Activated T-cell treated with anti-CD3 and anti-CD28 coated beads for 4 hours (primary cell): ENCODE data around the gene LATS2.

Source experiments
- DNase-seq: peaks from one replicate; pipeline ENCODE4 v3.0.0-alpha.2; 2020

Gene LATS2

DNA sequence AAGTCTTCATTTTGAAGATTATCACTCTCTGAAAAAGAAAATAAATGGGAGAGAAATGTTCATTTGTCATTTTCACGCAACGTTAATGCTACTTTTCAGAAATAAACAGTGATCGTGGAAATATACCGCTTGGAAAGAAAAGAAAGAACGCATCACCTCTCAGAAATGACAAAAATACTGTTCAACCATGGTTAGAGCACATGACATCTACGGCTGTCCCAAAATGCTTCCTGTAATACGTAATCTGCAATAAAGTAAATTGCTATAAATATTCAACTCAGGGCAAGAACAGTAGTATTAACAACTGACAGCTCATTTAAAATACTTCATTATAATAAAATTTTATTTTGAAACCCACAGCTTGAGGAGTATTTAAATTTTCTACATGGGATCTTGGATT is 15.2 kb downstream of the LATS2 start:
- no peak for DNase-seq

DNA sequence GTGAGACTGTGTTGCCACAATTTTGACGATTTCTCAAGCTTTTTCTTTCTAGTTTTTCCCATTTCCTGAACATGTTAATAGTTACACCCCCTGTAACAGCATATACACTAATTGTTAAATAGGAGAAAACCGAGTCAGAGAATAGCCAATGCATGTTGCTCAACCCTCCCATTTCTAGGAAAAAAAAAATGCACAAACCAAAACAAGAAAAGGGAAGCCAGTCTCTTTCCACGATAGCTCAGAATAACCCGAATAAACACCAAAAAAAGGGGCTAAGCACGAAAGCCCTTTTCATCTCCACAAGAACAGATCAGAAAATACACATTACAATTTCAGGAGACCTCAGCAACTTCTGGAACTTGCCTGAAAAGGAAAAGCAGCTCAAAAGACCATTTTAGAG is 16.3 kb downstream of the LATS2 start:
- no peak for DNase-seq

- no peak for DNase-seq
Measured at GRCh38 chr13:21043898-21044297, 17.5 kb downstream of the LATS2 start.

DNA sequence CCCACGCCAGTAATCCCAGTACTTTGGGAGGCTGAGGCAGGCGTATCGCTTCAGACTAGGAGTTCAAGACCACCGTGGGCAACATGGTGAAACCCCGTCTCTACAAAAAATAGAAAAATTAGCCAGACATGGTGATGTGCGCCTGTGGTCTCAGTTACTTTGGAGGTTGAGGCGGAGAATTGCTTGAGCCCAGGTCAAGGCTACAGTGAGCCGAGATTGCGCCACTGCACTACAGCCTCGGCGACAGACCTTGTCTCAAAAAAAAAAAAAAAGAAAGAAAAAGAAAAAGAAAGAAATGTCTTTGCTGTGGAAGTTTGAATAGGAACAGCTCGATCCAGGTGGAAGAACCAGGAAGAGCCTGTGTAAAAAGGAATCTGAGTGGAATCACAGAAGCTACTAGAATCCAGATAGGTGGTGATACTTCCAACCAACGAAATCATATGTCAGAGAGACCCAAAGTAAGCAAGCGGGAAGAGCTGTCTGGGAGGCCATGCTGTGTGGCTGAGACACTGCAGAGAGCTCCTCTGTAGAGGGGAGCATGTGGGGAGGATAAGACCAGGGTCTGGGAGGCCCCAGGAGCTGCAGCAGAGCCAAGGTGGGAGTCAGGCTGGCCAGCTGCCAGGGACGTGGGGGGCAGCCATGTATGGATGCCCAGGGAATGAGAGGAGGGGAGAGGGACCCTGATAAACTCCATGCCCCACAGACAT is 21.1 kb downstream of the LATS2 start:
- no peak for DNase-seq

- no peak for DNase-seq
Measured at GRCh38 chr13:21039097-21039800, 22.1 kb downstream of the LATS2 start.

DNA sequence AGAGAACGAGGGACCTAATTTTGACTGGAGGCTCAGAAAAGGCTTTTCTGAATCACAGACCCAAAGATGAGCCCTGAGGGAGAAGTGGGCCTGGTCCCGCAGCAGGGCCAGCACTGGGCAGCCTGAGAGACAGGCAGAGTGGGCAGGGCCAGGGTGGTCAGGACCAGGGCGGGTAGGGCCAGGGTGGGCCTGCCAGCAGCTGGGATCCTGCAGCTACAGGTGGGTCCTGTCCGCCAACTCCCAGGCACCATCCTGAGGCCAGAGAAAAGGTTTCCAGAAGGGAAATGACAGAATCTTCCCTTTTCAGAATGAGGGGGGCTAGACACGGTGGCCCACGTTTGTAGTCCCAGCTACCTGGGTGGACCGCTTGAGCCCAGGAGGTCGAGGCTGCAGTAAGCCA is 23.7 kb downstream of the LATS2 start:
- no peak for DNase-seq

- DNase-seq, result no peak
Measured at GRCh38 chr13:21035498-21035897, 25.9 kb downstream of the LATS2 start.

GRCh38 chr13:21034603-21035191 is 26.7 kb downstream of the LATS2 start:
- DNase-seq, result no peak

DNA sequence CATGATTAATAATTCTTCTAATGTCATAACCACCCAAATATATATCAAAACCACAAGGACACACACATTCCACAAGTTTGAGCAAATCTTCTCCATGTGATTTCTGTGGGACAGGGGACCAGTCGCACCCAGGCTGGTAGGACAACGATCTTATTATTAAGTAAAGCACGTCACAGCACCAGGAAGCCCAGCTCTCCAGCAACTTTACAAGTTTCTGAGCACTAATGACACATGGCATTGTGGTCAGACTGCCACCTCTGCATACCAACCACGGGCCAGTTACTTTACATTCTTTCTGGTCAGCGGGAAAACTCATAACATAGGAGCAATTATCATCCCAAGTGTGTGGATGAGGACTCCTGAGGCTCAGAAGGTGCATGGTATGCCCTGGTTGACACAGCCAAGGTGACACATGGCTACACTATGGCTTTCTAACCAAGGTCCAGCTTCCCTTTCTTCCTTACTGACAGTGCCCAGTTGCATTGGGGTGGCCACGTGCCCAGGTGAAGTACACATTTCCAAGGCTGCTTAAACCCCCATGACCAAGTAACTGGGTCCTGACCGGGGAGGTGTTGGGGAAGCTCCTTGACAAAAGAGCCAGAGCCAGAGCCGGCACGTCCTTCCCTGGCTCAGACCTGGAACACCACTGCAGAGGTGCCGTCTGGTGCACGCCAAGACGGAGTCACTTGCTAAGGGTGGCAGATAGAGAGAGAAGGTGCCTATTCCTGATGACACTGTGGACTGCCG is 27.4 kb downstream of the LATS2 start:
- no peak for DNase-seq

GRCh38 chr13:21033212-21033840 is 28.1 kb downstream of the LATS2 start:
- no peak for DNase-seq

- no peak for DNase-seq
Measured at GRCh38 chr13:21032656-21033055, 28.7 kb downstream of the LATS2 start.

- DNase-seq, result no peak
Measured at GRCh38 chr13:21031594-21032275, 29.7 kb downstream of the LATS2 start.

DNA sequence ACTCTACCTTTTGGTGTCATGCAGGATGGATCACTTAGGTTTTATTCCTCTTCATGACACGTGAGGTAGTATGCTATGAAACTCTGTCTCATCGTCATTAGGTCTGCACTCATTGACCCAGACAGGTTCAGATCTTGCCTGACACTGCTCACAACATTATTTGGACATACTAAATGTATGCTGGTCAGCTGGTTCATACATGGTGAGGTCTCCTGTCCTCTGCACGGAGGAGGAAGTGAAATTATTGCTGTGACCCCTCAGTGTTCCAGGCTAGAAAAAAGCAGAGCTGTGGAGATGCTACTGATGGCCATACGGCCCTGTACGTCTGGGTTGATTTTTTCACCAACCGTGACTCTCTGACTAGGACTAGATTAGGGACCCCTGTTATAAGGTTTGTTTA is 35.8 kb downstream of the LATS2 start:
- no peak for DNase-seq

- no peak for DNase-seq
Measured at GRCh38 chr13:21022056-21022979, 39.1 kb downstream of the LATS2 start.

GRCh38 chr13:21020581-21020980 is 40.8 kb downstream of the LATS2 start:
- DNase-seq, result no peak

GRCh38 chr13:21020176-21020575 is 41.2 kb downstream of the LATS2 start:
- no peak for DNase-seq

- DNase-seq, result no peak
Measured at GRCh38 chr13:21018220-21018619, 43.2 kb downstream of the LATS2 start.

DNA sequence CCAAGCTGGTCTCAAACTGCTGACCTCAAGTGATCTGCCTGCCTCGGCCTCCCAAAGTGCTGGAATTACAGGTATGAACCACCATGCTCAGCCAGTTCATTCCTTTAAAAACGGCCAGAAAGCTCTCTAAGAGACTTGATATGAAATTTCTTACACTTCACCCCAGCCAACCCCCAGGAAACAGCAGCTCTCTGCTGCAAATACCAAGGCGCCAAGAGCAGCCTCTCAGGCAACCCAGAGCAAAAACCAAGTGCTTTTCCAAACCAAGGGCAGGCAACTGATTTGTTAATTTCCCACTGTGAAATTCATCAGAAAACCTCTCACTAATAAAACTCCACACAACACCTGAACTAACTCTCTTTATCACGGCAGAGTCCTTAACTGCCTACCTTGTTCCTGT is 44.9 kb downstream of the LATS2 start:
- no peak for DNase-seq

DNA sequence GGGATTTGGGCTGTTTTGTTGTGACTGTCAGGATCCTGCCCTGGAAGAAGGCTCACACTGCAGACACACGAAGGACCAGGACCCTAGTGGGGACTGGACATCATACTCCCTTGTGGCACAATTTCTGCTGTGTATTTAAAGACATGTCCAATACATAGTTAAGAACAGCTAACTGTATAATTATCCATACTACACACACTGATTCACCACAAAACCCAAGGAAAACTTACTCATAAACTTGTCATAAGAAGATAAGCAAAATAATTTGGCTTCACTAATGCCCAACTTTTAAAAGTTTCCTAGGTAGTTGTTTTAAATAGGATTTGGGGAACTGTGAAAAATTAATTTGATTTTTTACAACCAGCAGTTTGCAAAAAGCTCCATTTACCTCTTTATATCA is 46.1 kb downstream of the LATS2 start:
- DNase-seq, result no peak

GRCh38 chr13:21014502-21015170 is 46.8 kb downstream of the LATS2 start:
- DNase-seq, result no peak

DNA sequence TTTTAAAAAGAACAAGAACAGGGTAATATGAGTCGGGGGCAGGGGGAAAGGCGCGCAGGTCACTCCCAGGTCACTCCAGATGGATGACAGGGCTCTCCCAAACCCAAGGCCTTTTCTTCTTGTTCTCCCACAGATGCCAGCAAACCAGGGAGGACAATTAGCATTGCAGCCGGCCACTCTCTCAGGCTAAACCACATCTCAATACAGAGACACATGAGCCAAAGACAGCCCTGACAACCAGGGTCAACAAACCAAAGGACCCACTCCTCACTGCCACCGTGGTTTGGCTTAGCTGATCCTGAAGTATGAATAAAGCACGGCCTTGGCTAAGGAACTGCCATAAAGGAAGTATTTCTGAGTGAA is 47.3 kb downstream of the LATS2 start:
- no peak for DNase-seq
